Medulla oblongata (tissue), 1 donor: Measurements from ENCODE around the gene MCCD1.

Source experiments
- DNase-seq: peaks from one replicate; pipeline ENCODE4 v3.0.0-alpha.2; 2015; ENCODE audit errors: extremely low spot score

The MCCD1 gene

DNA sequence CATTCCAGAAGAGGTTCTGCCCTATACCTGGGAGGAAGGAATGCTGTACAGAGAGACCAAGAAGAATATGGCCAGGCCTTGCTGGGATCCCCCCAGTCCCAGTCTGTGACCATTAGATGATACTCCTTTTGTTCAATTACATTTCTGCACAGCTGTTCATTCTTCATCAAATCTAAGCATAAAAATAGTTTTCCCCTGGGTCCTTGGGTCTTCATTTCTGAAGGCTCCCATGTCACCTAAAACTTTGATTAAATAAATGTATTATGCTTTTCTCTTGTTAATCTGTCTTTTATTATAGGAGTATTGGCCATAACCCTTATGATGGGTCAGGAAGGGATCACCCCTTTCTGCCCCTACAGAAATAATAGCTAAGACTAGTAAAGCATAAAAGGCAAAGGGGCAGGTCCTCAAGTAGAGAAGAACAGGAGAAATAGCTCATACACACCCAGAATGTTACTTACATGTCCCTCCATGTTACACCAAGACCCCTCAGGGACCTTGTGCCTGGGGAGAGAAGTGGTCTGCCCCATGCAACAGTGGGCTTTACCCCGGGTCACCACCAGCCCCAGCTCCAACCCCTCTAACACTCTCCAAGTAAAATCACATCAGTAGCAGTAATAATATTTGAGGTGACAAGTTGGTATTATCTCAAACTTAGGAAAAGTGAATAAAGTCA, 41.2 kb downstream of the MCCD1 start:
- no peak for DNase-seq

DNA sequence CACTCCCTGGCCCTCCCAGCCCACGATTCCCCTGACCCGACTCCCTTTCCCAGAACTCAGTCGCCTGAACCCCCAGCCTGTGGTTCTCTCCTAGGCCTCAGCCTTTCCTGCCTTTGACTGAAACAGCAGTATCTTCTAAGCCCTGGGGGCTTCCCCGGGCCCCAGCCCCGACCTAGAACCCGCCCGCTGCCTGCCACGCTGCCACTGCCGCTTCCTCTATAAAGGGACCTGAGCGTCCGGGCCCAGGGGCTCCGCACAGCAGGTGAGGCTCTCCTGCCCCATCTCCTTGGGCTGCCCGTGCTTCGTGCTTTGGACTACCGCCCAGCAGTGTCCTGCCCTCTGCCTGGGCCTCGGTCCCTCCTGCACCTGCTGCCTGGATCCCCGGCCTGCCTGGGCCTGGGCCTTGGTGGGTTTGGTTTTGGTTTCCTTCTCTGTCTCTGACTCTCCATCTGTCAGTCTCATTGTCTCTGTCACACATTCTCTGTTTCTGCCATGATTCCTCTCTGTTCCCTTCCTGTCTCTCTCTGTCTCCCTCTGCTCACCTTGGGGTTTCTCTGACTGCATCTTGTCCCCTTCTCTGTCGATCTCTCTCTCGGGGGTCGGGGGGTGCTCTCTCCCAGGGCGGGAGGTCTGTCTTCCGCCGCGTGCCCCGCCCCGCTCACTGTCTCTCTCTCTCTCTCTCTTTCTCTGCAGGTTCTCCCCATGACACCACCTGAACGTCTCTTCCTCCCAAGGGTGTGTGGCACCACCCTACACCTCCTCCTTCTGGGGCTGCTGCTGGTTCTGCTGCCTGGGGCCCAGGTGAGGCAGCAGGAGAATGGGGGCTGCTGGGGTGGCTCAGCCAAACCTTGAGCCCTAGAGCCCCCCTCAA, 43.5 kb downstream of the MCCD1 start, which contains the start of gene LTA:
TSS of gene LTA (plus strand) at position 249 of the 871 bp plus-strand sequence. CDS start at position 703, 454 bp downstream.
- no peak for DNase-seq

DNA sequence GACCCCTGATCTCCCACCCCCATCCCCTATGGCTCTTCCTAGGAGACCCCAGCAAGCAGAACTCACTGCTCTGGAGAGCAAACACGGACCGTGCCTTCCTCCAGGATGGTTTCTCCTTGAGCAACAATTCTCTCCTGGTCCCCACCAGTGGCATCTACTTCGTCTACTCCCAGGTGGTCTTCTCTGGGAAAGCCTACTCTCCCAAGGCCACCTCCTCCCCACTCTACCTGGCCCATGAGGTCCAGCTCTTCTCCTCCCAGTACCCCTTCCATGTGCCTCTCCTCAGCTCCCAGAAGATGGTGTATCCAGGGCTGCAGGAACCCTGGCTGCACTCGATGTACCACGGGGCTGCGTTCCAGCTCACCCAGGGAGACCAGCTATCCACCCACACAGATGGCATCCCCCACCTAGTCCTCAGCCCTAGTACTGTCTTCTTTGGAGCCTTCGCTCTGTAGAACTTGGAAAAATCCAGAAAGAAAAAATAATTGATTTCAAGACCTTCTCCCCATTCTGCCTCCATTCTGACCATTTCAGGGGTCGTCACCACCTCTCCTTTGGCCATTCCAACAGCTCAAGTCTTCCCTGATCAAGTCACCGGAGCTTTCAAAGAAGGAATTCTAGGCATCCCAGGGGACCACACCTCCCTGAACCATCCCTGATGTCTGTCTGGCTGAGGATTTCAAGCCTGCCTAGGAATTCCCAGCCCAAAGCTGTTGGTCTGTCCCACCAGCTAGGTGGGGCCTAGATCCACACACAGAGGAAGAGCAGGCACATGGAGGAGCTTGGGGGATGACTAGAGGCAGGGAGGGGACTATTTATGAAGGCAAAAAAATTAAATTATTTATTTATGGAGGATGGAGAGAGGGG, 44.7 kb downstream of the MCCD1 start:
- no peak for DNase-seq

GRCh38 chr6:31574106-31575061, 45.6 kb downstream of the MCCD1 start:
- DNase-seq: no peak

GRCh38 chr6:31575335-31575901, 46.7 kb downstream of the MCCD1 start, which contains the start of gene TNF:
Gene TNF (plus strand): TSS chr6:31575565. CDS start chr6:31575742, 177 bp downstream.
- DNase-seq: peak; percentile 64

DNA sequence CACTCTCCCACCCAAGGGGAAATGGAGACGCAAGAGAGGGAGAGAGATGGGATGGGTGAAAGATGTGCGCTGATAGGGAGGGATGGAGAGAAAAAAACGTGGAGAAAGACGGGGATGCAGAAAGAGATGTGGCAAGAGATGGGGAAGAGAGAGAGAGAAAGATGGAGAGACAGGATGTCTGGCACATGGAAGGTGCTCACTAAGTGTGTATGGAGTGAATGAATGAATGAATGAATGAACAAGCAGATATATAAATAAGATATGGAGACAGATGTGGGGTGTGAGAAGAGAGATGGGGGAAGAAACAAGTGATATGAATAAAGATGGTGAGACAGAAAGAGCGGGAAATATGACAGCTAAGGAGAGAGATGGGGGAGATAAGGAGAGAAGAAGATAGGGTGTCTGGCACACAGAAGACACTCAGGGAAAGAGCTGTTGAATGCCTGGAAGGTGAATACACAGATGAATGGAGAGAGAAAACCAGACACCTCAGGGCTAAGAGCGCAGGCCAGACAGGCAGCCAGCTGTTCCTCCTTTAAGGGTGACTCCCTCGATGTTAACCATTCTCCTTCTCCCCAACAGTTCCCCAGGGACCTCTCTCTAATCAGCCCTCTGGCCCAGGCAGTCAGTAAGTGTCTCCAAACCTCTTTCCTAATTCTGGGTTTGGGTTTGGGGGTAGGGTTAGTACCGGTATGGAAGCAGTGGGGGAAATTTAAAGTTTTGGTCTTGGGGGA, 47.4 kb downstream of the MCCD1 start:
- no peak for DNase-seq

DNA sequence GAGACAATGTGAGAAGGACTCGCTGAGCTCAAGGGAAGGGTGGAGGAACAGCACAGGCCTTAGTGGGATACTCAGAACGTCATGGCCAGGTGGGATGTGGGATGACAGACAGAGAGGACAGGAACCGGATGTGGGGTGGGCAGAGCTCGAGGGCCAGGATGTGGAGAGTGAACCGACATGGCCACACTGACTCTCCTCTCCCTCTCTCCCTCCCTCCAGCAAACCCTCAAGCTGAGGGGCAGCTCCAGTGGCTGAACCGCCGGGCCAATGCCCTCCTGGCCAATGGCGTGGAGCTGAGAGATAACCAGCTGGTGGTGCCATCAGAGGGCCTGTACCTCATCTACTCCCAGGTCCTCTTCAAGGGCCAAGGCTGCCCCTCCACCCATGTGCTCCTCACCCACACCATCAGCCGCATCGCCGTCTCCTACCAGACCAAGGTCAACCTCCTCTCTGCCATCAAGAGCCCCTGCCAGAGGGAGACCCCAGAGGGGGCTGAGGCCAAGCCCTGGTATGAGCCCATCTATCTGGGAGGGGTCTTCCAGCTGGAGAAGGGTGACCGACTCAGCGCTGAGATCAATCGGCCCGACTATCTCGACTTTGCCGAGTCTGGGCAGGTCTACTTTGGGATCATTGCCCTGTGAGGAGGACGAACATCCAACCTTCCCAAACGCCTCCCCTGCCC, 48.3 kb downstream of the MCCD1 start:
- DNase-seq: no peak

GRCh38 chr6:31577579-31577966, 48.8 kb downstream of the MCCD1 start:
- DNase-seq: no peak

- DNase-seq: no peak
These were observed 49.7 kb downstream of the MCCD1 start for GRCh38 chr6:31578184-31579118.

- no peak for DNase-seq
These were observed 50.4 kb downstream of the MCCD1 start for GRCh38 chr6:31579119-31579505.
